Measurements from ENCODE around the gene HNRNPCL4.
"Not testable (repeated sequence)": the region's sequence is repeated elsewhere in the genome, so short reads cannot be mapped to it uniquely, and the experiment has no call there.

Gene HNRNPCL4

DNA sequence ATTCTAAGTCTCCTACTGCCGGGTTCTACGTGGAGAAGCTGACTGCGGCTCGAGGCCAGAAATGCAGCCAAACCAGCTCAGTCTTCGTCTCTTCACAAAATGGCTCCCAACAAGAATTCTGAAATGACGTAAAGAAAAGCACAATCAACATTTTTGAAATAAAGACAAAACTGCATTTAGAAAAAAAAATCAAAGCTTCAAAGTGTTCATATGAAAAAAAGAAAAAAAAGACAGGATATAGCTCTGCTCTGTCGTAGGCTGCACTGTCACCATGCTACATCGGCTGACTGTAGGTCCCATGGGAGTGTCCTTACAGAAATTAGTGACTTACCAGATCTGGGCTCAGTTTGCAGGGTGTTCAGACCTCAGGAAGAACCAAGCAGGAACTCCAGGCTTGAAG, at the start of gene HNRNPCL4:
TSS of gene HNRNPCL4 (minus strand) at position 101 of the 400 bp plus-strand sequence. CDS start 164 bp downstream, outside the sequence.
- H3K36me3 ChIP-seq (ENCODE audit: insufficient read depth, low read depth, low read length); H3K27me3 ChIP-seq (ENCODE audit: insufficient read depth, low read length); H3K9ac ChIP-seq (ENCODE audit: low read depth, low read length); H3K27ac ChIP-seq (ENCODE audit: low read length); H3K4me3 ChIP-seq (ENCODE audit: low read length); H3K4me1 ChIP-seq (ENCODE audit: insufficient read depth, low read length); H3K9me3 ChIP-seq (ENCODE audit: insufficient read depth, low read depth, low read length): not testable (repeated sequence)

DNA sequence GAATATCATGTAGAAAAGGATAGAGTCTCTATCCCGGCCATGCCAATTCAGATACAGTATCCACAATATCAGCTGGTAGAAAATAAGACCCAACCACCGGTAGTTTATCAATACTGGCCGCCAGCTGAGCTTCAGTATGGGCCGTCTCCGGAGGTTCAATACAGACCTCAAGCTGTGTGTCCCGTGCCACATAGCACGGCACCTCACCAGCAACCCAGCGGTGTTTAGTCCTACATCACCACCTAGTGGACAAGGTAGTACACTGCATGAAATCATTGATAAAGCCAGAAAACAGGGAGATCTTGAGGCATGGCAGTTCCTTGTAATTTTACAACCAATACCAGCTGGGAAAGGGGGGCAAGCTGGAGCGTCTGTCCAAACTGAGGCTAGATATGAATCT, 43.3 kb upstream of the HNRNPCL4 start:
- H3K4me3 ChIP-seq (ENCODE audit: low read length); H3K36me3 ChIP-seq (ENCODE audit: insufficient read depth, low read depth, low read length); H3K9me3 ChIP-seq (ENCODE audit: insufficient read depth, low read depth, low read length); H3K4me1 ChIP-seq (ENCODE audit: insufficient read depth, low read length); H3K9ac ChIP-seq (ENCODE audit: low read depth, low read length); H3K27me3 ChIP-seq (ENCODE audit: insufficient read depth, low read length); H3K27ac ChIP-seq (ENCODE audit: low read length): not testable (repeated sequence)

DNA sequence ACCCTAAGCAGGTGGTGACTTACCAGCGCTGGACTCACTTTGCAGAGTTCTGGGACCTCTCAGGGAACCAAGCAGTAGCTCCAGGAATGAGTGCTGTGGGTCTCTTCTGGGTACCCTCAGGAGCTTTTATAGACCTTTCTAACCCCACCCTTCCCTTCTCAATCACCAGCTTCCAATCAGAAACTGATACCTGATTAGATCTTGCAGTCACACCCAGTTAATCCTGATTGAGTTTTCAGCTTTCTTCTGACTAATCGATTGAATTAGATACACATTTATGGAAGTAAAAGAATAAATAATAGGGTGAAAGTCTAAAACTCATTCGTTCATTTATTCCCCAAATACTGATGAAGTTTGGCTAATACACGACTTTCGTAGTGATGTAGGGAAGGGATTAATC, 35.9 kb upstream of the HNRNPCL4 start, which contains the start of gene PRAMEF13:
TSS of gene PRAMEF13 (minus strand) at position 101 of the 400 bp plus-strand sequence. CDS start 1,820 bp downstream, outside the sequence.
- not testable (repeated sequence) for H3K27me3 ChIP-seq (ENCODE audit: insufficient read depth, low read length); H3K36me3 ChIP-seq (ENCODE audit: insufficient read depth, low read depth, low read length); H3K27ac ChIP-seq (ENCODE audit: low read length); H3K9me3 ChIP-seq (ENCODE audit: insufficient read depth, low read depth, low read length); H3K9ac ChIP-seq (ENCODE audit: low read depth, low read length); H3K4me3 ChIP-seq (ENCODE audit: low read length); H3K4me1 ChIP-seq (ENCODE audit: insufficient read depth, low read length)

DNA sequence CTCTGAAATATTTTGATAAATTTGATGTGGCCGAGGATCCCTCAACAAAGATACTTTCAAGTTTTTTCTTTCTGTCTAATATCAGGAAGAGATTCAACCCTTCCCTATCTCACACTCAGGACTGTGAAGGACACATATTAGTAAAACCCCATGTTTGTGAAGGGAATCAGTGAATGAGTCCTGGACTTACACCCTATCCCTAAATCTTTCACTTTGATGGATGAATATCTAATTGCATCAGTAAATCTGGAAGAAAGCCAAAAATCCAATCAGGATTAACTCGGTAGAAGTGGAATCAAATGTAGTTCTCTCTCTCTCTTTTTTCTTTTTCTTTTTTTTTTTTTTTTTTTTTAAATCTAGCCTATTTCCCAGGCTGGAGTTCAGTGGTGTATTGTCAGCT, 6.1 kb upstream of the HNRNPCL4 start, which contains the start of gene PRAMEF9:
TSS of gene PRAMEF9 (plus strand) at position 301 of the 400 bp plus-strand sequence. CDS start 3,433 bp downstream, outside the sequence.
- H3K27me3 ChIP-seq (ENCODE audit: insufficient read depth, low read length); H3K9me3 ChIP-seq (ENCODE audit: insufficient read depth, low read depth, low read length); H3K9ac ChIP-seq (ENCODE audit: low read depth, low read length); H3K27ac ChIP-seq (ENCODE audit: low read length); H3K4me1 ChIP-seq (ENCODE audit: insufficient read depth, low read length); H3K4me3 ChIP-seq (ENCODE audit: low read length); H3K36me3 ChIP-seq (ENCODE audit: insufficient read depth, low read depth, low read length): not testable (repeated sequence)

- not testable (repeated sequence) for H3K36me3 ChIP-seq (ENCODE audit: insufficient read depth, low read depth, low read length); H3K27ac ChIP-seq (ENCODE audit: low read length); H3K9ac ChIP-seq (ENCODE audit: low read depth, low read length); H3K9me3 ChIP-seq (ENCODE audit: insufficient read depth, low read depth, low read length); H3K4me3 ChIP-seq (ENCODE audit: low read length); H3K27me3 ChIP-seq (ENCODE audit: insufficient read depth, low read length); H3K4me1 ChIP-seq (ENCODE audit: insufficient read depth, low read length)
Observed at GRCh38 chr1:13155909-13156308, 9.5 kb downstream of the HNRNPCL4 start, which contains the start of gene PRAMEF26. Gene PRAMEF26, minus strand, starts transcription at chr1:13156009. Its CDS starts 2,914 bp downstream, at chr1:13153095.

GRCh38 chr1:13116754-13117153, 48.7 kb downstream of the HNRNPCL4 start, which contains the start of gene HNRNPCL2:
Gene HNRNPCL2, minus strand, starts transcription at chr1:13116854. Its CDS starts 454 bp downstream, at chr1:13116400.
- H3K9ac ChIP-seq (ENCODE audit: low read depth, low read length); H3K36me3 ChIP-seq (ENCODE audit: insufficient read depth, low read depth, low read length); H3K27ac ChIP-seq (ENCODE audit: low read length); H3K4me1 ChIP-seq (ENCODE audit: insufficient read depth, low read length); H3K27me3 ChIP-seq (ENCODE audit: insufficient read depth, low read length); H3K4me3 ChIP-seq (ENCODE audit: low read length): not testable (repeated sequence)
- H3K9me3 ChIP-seq (ENCODE audit: insufficient read depth, low read depth, low read length) = peaks cover 80% of the 10 kb centered on the region

All from iPS-20b (cell line).